Measurements from ENCODE around the gene CCHCR1. TPM values are rescaled to one million over a fixed set of nuclear protein-coding genes. Genes with fewer than 3 reads are reported as not detected.
"Not testable (repeated sequence)": the region's sequence is repeated elsewhere in the genome, so short reads cannot be mapped to it uniquely, and the experiment has no call there.

CCHCR1 gene
- total RNA-seq, 5 donors from 2014 or later (not counting 1 experiment from before 2014, with no cell fraction given) = 20.7 to 38.6 (median 28.1) TPM

DNA sequence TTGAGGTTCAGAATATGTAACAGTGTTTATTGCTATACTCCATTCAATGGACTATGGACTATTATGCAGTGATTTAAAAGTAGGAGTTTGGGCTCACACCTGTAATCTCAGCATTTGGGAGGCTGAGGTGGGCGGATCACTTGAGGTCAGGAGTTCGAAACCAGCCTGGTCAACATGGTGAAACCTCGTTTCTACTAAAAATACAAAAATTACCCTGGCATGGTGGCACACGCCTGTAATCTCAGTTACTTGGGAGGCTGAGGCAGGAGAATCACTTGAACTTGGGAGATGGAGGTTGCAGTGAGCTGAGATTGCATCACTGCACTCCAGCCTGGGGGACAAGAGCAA, 41.5 kb upstream of the CCHCR1 start:
- peaks cover 0 to 16% of the 10 kb centered on the region in 2 donors for H3K36me3 ChIP-seq (ENCODE audit: control insufficient read depth in 2 of 2, extremely low read depth in 1 of 2, insufficient read depth in 1 of 2, low read length in 1 of 2)
- peaks cover 71 to 78% (median 77%) of the 10 kb centered on the region in 3 donors for H3K4me1 Mint-ChIP-seq
- peaks cover 20% of the 10 kb centered on the region for H3K36me3 Mint-ChIP-seq
- DNase-seq; H3K9me3 Mint-ChIP-seq; H3K9me3 ChIP-seq; CTCF ChIA-PET; H3K27me3 Mint-ChIP-seq; H3K27me3 ChIP-seq (replicated peaks in 1 of 2; ENCODE audit: control insufficient read depth in 2 of 2, extremely low read depth in 1 of 2, insufficient read depth in 2 of 2, low read length in 1 of 2); ATAC-seq (replicated peaks in 1 of 4): not testable (repeated sequence)
- no CpG with 5 or more reads among the region's 4 CpGs for WGBS (ENCODE audit: insufficient coverage)
- peak overlapping the region; percentile 100 for H3K27ac ChIP-seq (ENCODE audit: low read length)
- peaks cover 16 to 71% of the 10 kb centered on the region in 2 experiments for H3K4me1 ChIP-seq (ENCODE audit: control insufficient read depth in 1 of 2, extremely low read depth in 1 of 2, insufficient read depth in 2 of 2, low read length in 2 of 2)
- peak overlapping the region; percentile 76 to 88 (median 87) for H3K4me3 Mint-ChIP-seq
- H3K27ac Mint-ChIP-seq = peak overlapping the region; percentile 96 to 97
- peak overlapping the region in 1 of 2 donors; percentile 100 for H3K4me3 ChIP-seq (ENCODE audit: control insufficient read depth in 1 of 2, extremely low read depth in 1 of 2, low read length in 1 of 2)
- POLR2A ChIA-PET = interaction anchor here (0.6 to 0.8 kb wide), 2 partner anchors 69 to 160 kb away, joined by 3 read pairs; no protein-coding TSS in a partner anchor

- Histone ChIP-seq H3K4me1 (ENCODE audit: control insufficient read depth in 1 of 2, extremely low read depth in 1 of 2, insufficient read depth in 2 of 2, low read length in 2 of 2) (peaks cover 5 to 59% of the 10 kb centered on the region in 2 experiments), H3K36me3 (ENCODE audit: control insufficient read depth in 2 of 2, extremely low read depth in 1 of 2, insufficient read depth in 1 of 2, low read length in 1 of 2) (peaks cover 0 to 16% of the 10 kb centered on the region in 2 donors), H3K4me3 (ENCODE audit: control insufficient read depth in 1 of 2, extremely low read depth in 1 of 2, low read length in 1 of 2) (peak overlapping the region; percentile 93 to 100), H3K9me3 (no peaks in the 10 kb centered on the region), H3K27me3 (replicated peaks in 1 of 2; ENCODE audit: control insufficient read depth in 2 of 2, extremely low read depth in 1 of 2, insufficient read depth in 2 of 2, low read length in 1 of 2) (no peaks in the 10 kb centered on the region), H3K27ac (ENCODE audit: low read length) (peak overlapping the region; percentile 100)
- Mint-ChIP-seq H3K4me1 (peaks cover 60 to 67% (median 65%) of the 10 kb centered on the region in 3 donors), H3K36me3 (peaks cover 21% of the 10 kb centered on the region), H3K27ac (peak overlapping the region; percentile 89 to 97), H3K4me3 (peak overlapping the region; percentile 76 to 88 (median 87)), H3K9me3 (no peaks in the 10 kb centered on the region), H3K27me3 (no peaks in the 10 kb centered on the region)
- ChIA-PET CTCF (interaction anchor here in 1 of 2 donors (0.6 to 3.7 kb wide), 7 partner anchors 39 to 769 kb away, joined by 3 to 28 read pairs (median 3); partner anchors contain the start of gene TCF19), POLR2A (interaction anchor here in 1 of 2 donors (0.5 to 1.3 kb wide), 4 partner anchors 75 to 216 kb away, joined by 3 to 6 read pairs (median 4); no protein-coding TSS in a partner anchor)
- ATAC-seq (replicated peaks in 1 of 4) = peak; percentile 78 to 82 (median 78)
- 0% methylated on average over 44 of the region's 45 CpGs for WGBS (ENCODE audit: insufficient coverage)
- peak; percentile 82 to 98 (median 96) for DNase-seq
These were observed 40.1 kb upstream of the CCHCR1 start for GRCh38 chr6:31197559-31198305.

DNA sequence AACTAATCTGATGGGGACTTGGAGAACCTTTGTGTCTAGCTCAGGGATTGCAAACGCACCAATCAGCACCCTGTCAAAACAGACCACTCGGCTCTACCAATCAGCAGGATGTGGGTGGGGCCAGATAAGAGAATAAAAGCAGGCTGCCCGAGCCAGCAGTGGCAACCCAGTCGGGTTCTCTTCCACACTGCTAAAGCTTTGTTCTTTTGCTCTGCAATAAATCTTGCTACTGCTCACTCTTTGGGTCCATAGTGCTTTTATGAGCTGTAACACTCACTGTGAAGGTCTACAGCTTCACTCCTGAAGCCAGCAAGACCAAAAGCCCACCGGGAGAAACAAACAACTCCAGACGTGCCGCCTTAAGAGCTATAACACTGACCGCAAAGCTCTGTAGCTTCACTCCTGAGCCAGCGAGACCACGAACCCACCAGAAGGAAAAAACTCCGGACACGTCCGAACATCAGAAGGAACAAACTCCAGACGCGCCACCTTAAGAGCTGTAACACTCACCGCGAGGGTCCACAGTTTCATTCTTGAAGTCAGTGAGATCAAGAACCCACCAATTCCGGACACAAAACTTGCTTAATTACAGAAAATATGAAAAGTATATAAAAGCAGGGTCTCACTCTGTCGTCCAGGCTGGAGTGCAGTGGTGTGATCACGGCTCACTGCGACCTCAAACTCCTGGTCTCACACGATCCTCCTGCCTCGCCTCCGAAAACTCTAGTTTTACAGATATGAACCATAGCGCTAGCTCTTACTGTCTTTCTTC, 38.8 kb upstream of the CCHCR1 start:
- not testable (repeated sequence) for H3K9me3 Mint-ChIP-seq; H3K36me3 ChIP-seq (ENCODE audit: control insufficient read depth in 2 of 2, extremely low read depth in 1 of 2, insufficient read depth in 1 of 2, low read length in 1 of 2); DNase-seq; H3K27me3 Mint-ChIP-seq; H3K27me3 ChIP-seq (replicated peaks in 1 of 2; ENCODE audit: control insufficient read depth in 2 of 2, extremely low read depth in 1 of 2, insufficient read depth in 2 of 2, low read length in 1 of 2); H3K9me3 ChIP-seq
- H3K4me1 ChIP-seq (ENCODE audit: control insufficient read depth in 1 of 2, extremely low read depth in 1 of 2, insufficient read depth in 2 of 2, low read length in 2 of 2) = peaks cover 2 to 46% of the 10 kb centered on the region in 2 experiments
- POLR2A ChIA-PET = interaction anchor here (0.7 to 1.3 kb wide), 5 partner anchors 38 to 1402 kb away, joined by 3 to 6 read pairs (median 3); partner anchors contain the start of gene TCF19 (in 1 of the 2)
- H3K36me3 Mint-ChIP-seq = peaks cover 21% of the 10 kb centered on the region
- H3K27ac ChIP-seq (ENCODE audit: low read length) = peak overlapping the region; percentile 100
- WGBS (ENCODE audit: insufficient coverage) = 68% methylated on average over 17 of the region's 25 CpGs
- H3K4me3 Mint-ChIP-seq = peak overlapping the region; percentile 76 to 88 (median 87)
- CTCF ChIA-PET = interaction anchor here in 1 of 2 donors (1.2 to 3.7 kb wide), 5 partner anchors 38 to 171 kb away, joined by 3 to 28 read pairs (median 6); partner anchors contain the start of genes PSORS1C2 and TCF19
- peak in 1 of 4 experiments; percentile 0 for ATAC-seq (replicated peaks in 1 of 4)
- peak overlapping the region; percentile 89 to 97 for H3K27ac Mint-ChIP-seq
- peak overlapping the region; percentile 93 to 100 for H3K4me3 ChIP-seq (ENCODE audit: control insufficient read depth in 1 of 2, extremely low read depth in 1 of 2, low read length in 1 of 2)
- peaks cover 47 to 57% (median 53%) of the 10 kb centered on the region in 3 donors for H3K4me1 Mint-ChIP-seq

DNA sequence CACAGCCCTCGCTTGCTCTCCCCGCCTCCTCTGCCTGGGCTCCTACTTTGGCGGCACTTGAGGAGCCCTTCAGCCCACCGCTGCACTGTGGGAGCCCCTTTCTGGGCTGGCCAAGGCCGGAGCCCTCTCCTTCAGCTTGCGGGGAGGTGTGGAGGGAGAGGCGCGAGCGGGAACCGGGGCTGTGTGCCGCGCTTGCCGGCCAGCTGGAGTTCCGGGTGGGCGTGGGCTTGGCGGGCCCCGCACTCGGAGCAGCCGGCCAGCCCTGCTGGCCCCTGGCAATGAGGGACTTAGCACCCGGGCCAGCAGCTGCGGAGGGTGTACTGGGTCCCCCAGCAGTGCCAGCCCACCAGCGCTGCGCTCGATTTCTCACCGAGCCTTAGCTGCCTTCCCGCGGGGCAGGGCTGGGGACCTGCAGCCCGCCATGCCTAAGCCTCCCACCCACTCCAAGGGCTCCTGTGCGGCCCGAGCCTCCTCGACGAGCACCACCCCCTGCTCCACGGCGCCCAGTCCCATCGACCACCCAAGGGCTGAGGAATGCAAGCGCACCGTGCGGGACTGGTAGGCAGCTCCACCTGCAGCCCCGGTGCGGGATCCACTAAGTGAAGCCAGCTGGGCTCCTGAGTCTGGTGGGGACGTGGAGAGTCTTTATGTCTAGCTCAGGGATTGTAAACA, 37.8 kb upstream of the CCHCR1 start:
- H3K9me3 ChIP-seq; H3K27ac ChIP-seq (ENCODE audit: low read length); POLR2A ChIA-PET; ATAC-seq (replicated peaks in 1 of 4); H3K4me3 ChIP-seq (ENCODE audit: control insufficient read depth in 1 of 2, extremely low read depth in 1 of 2, low read length in 1 of 2); DNase-seq; H3K9me3 Mint-ChIP-seq; H3K36me3 ChIP-seq (ENCODE audit: control insufficient read depth in 2 of 2, extremely low read depth in 1 of 2, insufficient read depth in 1 of 2, low read length in 1 of 2); H3K27me3 ChIP-seq (replicated peaks in 1 of 2; ENCODE audit: control insufficient read depth in 2 of 2, extremely low read depth in 1 of 2, insufficient read depth in 2 of 2, low read length in 1 of 2); H3K27me3 Mint-ChIP-seq: not testable (repeated sequence)
- H3K4me1 ChIP-seq (ENCODE audit: control insufficient read depth in 1 of 2, extremely low read depth in 1 of 2, insufficient read depth in 2 of 2, low read length in 2 of 2) = peaks cover 2 to 36% of the 10 kb centered on the region in 2 experiments
- WGBS (ENCODE audit: insufficient coverage) = 96% methylated on average over 12 of the region's 41 CpGs
- H3K4me3 Mint-ChIP-seq = peak overlapping the region; percentile 76 to 88 (median 87)
- peak overlapping the region in 1 of 2 donors; percentile 22 for H3K27ac Mint-ChIP-seq
- peaks cover 42 to 49% (median 45%) of the 10 kb centered on the region in 3 donors for H3K4me1 Mint-ChIP-seq
- CTCF ChIA-PET = interaction anchor here in 1 of 2 donors (1.3 to 3.7 kb wide), 2 partner anchors 57 to 172 kb away, joined by 5 to 28 read pairs; partner anchors contain the start of gene PSORS1C2
- peaks cover 13% of the 10 kb centered on the region for H3K36me3 Mint-ChIP-seq

DNA sequence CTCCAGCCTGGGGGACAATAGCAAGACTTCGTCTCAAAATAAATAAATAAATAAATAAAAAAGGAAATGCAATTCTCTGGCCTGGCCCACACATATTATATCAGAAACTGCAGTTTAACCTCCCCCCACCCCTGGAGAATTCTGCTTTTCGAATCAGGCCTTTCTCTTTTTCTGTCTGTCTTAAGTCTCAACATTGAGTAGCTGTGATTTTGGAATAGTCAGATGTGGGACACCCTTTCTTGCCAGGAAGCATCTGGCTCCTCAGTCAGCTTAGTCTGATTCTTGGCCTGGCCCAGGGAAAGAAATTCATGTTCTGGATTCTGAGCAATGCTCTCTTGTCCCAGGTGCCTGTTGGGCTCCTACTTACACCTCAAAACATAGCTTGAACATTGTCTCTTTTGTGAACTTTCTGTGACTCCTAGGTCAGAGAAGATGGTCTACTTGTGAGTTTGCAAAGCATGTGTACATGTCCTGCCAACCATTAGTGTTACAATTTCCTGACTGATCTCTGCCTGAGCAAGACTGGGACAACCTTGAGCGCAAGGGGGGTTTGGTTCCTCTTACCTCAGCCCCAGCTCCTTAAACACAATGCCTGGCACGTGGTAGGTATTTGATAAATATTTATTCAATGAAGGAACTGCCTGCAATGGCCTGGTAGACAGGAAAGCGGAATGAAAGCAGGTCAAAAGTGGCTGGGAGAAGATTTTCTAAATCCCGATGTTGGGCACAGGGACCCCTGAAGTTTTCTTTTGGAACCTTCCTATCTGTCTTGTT, 36.6 kb upstream of the CCHCR1 start:
- no peak for ATAC-seq (replicated peaks in 1 of 4)
- Histone ChIP-seq H3K27ac (ENCODE audit: low read length) (no peak overlapping the region), H3K36me3 (ENCODE audit: control insufficient read depth in 2 of 2, extremely low read depth in 1 of 2, insufficient read depth in 1 of 2, low read length in 1 of 2) (no peaks in the 10 kb centered on the region), H3K27me3 (replicated peaks in 1 of 2; ENCODE audit: control insufficient read depth in 2 of 2, extremely low read depth in 1 of 2, insufficient read depth in 2 of 2, low read length in 1 of 2) (no peaks in the 10 kb centered on the region), H3K9me3 (no peaks in the 10 kb centered on the region), H3K4me3 (ENCODE audit: control insufficient read depth in 1 of 2, extremely low read depth in 1 of 2, low read length in 1 of 2) (no peak overlapping the region), H3K4me1 (ENCODE audit: control insufficient read depth in 1 of 2, extremely low read depth in 1 of 2, insufficient read depth in 2 of 2, low read length in 2 of 2) (peaks cover 2 to 26% of the 10 kb centered on the region in 2 experiments)
- no peaks in the 10 kb centered on the region for H3K9me3 Mint-ChIP-seq
- CTCF ChIA-PET = interaction anchor here (0.5 to 1.0 kb wide), 4 partner anchors 36 to 173 kb away, joined by 3 to 6 read pairs (median 3); partner anchors contain the start of gene TCF19 (in 1 of the 2)
- H3K4me1 Mint-ChIP-seq = peaks cover 31 to 37% (median 33%) of the 10 kb centered on the region in 3 donors
- WGBS (ENCODE audit: insufficient coverage) = no CpG with 5 or more reads among the region's 6 CpGs
- H3K4me3 Mint-ChIP-seq = peak overlapping the region; percentile 19 to 46 (median 44)
- POLR2A ChIA-PET = interaction anchor here (0.6 kb wide), 2 partner anchors 78 to 203 kb away, joined by 3 to 5 read pairs; no protein-coding TSS in a partner anchor
- H3K36me3 Mint-ChIP-seq = peaks cover 12% of the 10 kb centered on the region
- H3K27ac Mint-ChIP-seq = peak overlapping the region; percentile 59 to 73
- H3K27me3 Mint-ChIP-seq = no peaks in the 10 kb centered on the region
- no peak for DNase-seq
